ENCODE measurements around the gene C22orf31.

DNA sequence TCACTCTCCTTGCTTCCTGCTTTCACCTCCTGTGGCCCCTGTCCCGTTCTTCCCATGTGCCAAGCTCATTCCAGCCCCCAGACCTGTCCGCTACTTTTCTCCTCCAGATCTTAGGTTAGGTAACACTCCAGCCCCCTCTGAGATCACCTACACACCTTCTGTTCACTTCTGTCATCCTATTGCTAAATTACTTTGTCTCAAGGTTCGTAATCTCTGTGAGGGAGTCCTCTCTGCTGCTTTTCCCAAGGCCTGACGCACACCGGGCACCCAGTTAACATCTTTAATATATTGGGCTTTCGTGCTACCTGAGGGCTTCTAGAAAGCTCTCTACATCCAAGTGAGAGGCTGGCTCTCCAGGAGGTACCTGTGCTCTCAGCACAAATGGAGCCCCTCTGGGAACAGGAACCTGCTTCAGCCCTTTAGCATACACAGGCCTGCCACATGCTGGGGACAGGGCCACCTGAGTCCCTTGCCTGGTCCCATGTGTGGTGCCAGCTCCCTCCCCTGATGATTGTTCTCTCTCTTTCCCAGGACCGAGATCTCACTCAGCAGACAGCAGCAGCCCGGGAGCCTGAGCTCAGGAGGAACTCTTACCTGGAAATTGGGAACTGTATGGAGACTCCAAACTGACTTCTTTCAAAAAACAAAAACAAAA, 8.5 kb downstream of the C22orf31 start:
- TF ChIP-seq, protein P1, sequence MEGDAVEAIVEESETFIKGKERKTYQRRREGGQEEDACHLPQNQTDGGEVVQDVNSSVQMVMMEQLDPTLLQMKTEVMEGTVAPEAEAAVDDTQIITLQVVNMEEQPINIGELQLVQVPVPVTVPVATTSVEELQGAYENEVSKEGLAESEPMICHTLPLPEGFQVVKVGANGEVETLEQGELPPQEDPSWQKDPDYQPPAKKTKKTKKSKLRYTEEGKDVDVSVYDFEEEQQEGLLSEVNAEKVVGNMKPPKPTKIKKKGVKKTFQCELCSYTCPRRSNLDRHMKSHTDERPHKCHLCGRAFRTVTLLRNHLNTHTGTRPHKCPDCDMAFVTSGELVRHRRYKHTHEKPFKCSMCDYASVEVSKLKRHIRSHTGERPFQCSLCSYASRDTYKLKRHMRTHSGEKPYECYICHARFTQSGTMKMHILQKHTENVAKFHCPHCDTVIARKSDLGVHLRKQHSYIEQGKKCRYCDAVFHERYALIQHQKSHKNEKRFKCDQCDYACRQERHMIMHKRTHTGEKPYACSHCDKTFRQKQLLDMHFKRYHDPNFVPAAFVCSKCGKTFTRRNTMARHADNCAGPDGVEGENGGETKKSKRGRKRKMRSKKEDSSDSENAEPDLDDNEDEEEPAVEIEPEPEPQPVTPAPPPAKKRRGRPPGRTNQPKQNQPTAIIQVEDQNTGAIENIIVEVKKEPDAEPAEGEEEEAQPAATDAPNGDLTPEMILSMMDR (IDR thresholded peaks at IDR 0.05; ENCODE audit: insufficient read depth, low read length, poor library complexity, severe bottlenecking): no peak
- TF ChIP-seq EZH2phosphoT487 (conservative IDR thresholded peaks at IDR 0.05; ENCODE audit: low read length): no peak

Data from SU-DHL-6 (cell line).